GM21515 (cell line): ENCODE data around the gene ZNF850.

ENCODE experiments used
- ATAC-seq: cut with Tn5 transposase; IDR thresholded peaks from one replicate; pipeline ENCODE4 v1.9.1; 2021; ENCODE audit not compliant: unreplicated experiment

The ZNF850 gene

GRCh38 chr19:36707134-36707533 lies 65.5 kb downstream of the ZNF850 start:
- no peak for ATAC-seq

- ATAC-seq, result no peak
Measured at GRCh38 chr19:36688058-36688457, 84.5 kb downstream of the ZNF850 start.

GRCh38 chr19:36687214-36688056 lies 85.2 kb downstream of the ZNF850 start, which contains the start of gene ZNF567:
Gene ZNF567, plus strand, starts transcription at chr19:36687612. Its CDS starts 7,256 bp downstream, at chr19:36694868.
- peak; percentile 78 for ATAC-seq

- no peak for ATAC-seq
Measured at GRCh38 chr19:36686365-36687213, 86.0 kb downstream of the ZNF850 start.

GRCh38 chr19:36685835-36686234 lies 86.8 kb downstream of the ZNF850 start:
- ATAC-seq, result no peak

- no peak for ATAC-seq
Measured at GRCh38 chr19:36679455-36679854, 93.2 kb downstream of the ZNF850 start.

- ATAC-seq, result no peak
Measured at GRCh38 chr19:36674201-36674600, 98.4 kb downstream of the ZNF850 start.

GRCh38 chr19:36672368-36672767 lies 100.2 kb downstream of the ZNF850 start:
- ATAC-seq, result no peak

- ATAC-seq, result no peak
Measured at GRCh38 chr19:36668646-36669045, 104.0 kb downstream of the ZNF850 start.

GRCh38 chr19:36665832-36666231 lies 106.8 kb downstream of the ZNF850 start:
- ATAC-seq, result no peak
